GM10248 (cell line): ENCODE data around the gene EPYC.

Source experiments
- CTCF ChIA-PET: fragments of 300-600 bp; sonication (Branson Sonifier 250); formaldehyde crosslinking; extraction: SDS; loops from one replicate; lab custom pipeline; 2021; ENCODE audit warnings: antibody characterized with exemption; lab: Yijun Ruan, JAX
- POLR2A ChIA-PET: fragments of 350-650 bp; sonication (Branson Sonifier 250); formaldehyde crosslinking; extraction: SDS; loops from one replicate; lab custom pipeline; 2020; ENCODE audit warnings: antibody characterized with exemption; lab: Yijun Ruan, JAX
- DNase-seq: peaks from one replicate; pipeline ENCODE4 v3.0.0; 2012; ENCODE audit errors: extremely low spot score
- TF ChIP-seq, protein P1 (sequence below): IDR thresholded peaks from 2 replicates; pipeline ENCODE4 v1.5.1; 2012; ENCODE audit warnings: mild to moderate bottlenecking, low read depth; ENCODE audit errors: extremely low read depth, missing control alignments, control extremely low read depth

EPYC gene

GRCh38 chr12:90938451-90938850, 66.3 kb downstream of the EPYC start:
- CTCF ChIA-PET = no interaction called here
- DNase-seq = no peak
- TF ChIP-seq, protein P1, sequence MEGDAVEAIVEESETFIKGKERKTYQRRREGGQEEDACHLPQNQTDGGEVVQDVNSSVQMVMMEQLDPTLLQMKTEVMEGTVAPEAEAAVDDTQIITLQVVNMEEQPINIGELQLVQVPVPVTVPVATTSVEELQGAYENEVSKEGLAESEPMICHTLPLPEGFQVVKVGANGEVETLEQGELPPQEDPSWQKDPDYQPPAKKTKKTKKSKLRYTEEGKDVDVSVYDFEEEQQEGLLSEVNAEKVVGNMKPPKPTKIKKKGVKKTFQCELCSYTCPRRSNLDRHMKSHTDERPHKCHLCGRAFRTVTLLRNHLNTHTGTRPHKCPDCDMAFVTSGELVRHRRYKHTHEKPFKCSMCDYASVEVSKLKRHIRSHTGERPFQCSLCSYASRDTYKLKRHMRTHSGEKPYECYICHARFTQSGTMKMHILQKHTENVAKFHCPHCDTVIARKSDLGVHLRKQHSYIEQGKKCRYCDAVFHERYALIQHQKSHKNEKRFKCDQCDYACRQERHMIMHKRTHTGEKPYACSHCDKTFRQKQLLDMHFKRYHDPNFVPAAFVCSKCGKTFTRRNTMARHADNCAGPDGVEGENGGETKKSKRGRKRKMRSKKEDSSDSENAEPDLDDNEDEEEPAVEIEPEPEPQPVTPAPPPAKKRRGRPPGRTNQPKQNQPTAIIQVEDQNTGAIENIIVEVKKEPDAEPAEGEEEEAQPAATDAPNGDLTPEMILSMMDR = no peak
- POLR2A ChIA-PET = no interaction called here

GRCh38 chr12:90937651-90938050, 67.1 kb downstream of the EPYC start:
- ChIA-PET POLR2A (no interaction called here), CTCF (interaction anchor here (3.0 kb wide), 1 partner anchor 8 kb away, joined by 15 read pairs; no protein-coding TSS in a partner anchor)
- no peak for DNase-seq
- TF ChIP-seq, protein P1 = no peak

DNA sequence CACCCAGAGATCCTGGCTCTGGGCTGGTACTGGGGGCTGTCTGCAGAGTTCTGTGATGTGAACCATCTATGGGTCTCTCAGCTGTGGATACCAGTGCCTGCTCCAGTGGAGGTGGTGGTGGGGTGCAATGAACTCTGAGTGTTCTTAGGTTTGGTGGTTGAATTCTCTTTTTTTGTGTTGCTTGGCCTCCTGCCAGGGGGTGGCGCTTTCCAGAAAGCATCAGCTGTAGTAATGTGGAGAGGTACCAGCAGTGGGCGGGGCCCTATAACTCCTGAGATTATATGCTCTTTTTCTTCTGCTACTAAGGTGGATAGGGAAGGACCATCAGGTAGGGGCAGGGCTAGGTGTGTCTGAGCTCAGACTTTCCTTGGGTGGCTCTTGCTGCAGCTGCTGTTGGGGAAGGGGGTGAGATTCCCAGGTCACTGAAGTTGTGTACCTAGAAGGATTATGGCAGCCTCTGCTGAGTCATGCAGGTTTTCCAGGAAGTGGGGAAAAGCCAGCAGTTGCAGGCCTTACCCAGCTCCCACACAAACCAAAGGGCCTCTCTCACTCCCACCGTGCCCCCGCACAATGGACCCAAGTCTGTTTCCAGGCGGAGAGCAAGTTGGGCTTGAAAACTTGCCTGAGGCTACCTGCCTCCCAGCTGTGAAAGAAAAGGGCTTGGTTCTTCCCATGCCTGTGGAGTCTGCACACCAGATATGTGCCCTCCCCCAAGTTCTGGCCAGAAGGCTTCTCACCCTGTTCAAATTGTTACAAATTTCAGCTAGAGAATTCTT, 68.4 kb downstream of the EPYC start:
- TF ChIP-seq, protein P1 = no peak
- no peak for DNase-seq
- POLR2A ChIA-PET = no interaction called here
- CTCF ChIA-PET = interaction anchor here (2.0 to 3.0 kb wide), 2 partner anchors 9 to 14 kb away, joined by 4 to 15 read pairs; no protein-coding TSS in a partner anchor

DNA sequence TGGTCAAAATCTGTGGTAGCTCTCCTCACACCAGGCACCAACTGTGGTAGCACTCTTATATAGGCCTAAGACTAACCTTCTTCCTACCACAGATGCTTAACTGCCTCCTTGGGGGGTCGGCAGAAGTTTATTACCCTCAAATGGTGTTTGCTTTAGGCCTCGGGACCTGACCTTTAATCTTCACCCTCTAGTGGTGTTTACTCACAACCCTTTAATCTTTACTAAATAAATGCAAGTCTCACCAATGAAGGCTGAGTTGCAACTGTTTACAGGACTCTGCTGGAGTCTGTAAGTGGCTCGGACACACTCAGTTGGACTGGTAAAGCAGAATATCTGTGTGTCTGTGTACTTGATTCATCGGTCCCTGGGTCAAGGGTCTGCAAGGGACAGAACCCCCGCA, 79.2 kb downstream of the EPYC start:
- ChIA-PET CTCF (no interaction called here), POLR2A (no interaction called here)
- TF ChIP-seq, protein P1 = no peak
- DNase-seq = no peak

- POLR2A ChIA-PET = no interaction called here
- CTCF ChIA-PET = interaction anchor here (0.9 kb wide), 1 partner anchor 9 kb away, joined by 3 read pairs; no protein-coding TSS in a partner anchor
- TF ChIP-seq, protein P1 = no peak
- no peak for DNase-seq
Observed at GRCh38 chr12:90924406-90924805, 80.4 kb downstream of the EPYC start.

DNA sequence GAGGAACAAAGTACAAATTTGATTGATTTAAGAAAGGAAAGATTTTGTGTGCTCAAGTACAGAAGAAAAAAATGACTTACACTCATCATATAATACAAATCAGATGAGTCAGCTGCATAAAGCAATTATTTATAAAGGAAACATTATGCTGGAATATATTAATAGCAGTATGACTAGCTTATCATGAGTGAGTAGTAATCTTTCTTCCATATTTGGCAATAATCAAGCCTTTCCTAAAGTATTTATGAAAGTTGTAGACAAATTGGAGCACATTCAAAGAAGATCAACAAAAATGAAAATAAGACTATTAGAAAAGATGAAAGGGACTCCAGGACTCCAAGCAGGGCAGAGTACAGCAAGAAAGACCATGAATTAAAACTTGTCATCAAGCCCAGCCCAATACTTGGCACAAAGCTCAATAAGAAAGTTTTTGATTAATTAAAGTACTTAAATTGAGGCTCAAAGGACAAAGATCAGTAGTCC, 82.6 kb downstream of the EPYC start:
- CTCF ChIA-PET = interaction anchor here (1.0 to 1.7 kb wide), 2 partner anchors 10 to 14 kb away, joined by 4 read pairs; no protein-coding TSS in a partner anchor
- POLR2A ChIA-PET = no interaction called here
- TF ChIP-seq, protein P1 = no peak
- DNase-seq = no peak
